ENCODE measurements around the gene DKKL1. TPM values are rescaled to one million over a fixed set of nuclear protein-coding genes. Genes with fewer than 3 reads are reported as not detected.

Gene DKKL1
- total RNA-seq, 1 experiment from 2014 or later: 0.21 TPM

GRCh38 chr19:49396738-49397505 is 33.2 kb downstream of the DKKL1 start:
- no peak for DNase-seq (ENCODE audit: low spot score)

GRCh38 chr19:49398001-49398615 is 34.4 kb downstream of the DKKL1 start:
- no peak for DNase-seq (ENCODE audit: low spot score)

DNA sequence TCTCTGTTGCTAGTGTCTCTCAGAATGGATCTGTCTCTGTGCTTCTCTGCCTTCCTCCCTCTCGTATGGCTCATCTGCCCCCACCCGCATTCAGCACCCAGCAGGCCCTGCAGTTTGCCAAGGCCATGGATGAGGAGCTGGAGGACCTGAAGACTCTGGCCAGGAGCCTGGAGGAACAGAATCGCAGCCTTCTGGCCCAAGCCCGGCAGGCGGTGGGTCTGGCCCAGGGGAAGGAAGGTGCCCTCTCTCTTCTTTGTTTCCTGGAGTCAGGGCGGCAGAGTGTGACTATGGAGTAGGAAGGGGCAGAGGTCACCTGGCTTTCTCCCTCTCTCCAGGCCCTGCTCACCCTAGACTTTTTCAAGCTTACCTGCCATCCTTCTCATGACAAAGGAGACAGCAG is 35.3 kb downstream of the DKKL1 start:
- no peak for DNase-seq (ENCODE audit: low spot score)

DNA sequence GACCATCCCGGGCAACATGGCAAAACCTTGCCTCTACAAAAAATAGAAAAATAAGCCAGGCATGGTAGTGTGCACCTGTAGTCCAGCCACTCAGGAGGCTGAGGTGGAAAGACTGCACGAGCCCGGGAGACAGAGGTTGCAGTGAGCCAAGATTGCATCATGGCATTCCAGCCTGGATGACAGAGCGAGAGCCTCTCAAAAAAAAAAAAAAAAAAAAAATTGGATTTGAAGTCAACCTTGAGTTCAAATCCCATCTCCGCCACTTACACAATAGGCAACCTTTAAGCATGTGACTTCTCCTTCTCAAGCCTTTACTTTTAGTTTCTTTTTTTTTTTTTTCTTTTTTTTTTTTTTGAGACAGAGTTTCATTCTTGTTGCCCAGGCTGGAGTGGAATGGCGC is 36.4 kb downstream of the DKKL1 start:
- no peak for DNase-seq (ENCODE audit: low spot score)

DNA sequence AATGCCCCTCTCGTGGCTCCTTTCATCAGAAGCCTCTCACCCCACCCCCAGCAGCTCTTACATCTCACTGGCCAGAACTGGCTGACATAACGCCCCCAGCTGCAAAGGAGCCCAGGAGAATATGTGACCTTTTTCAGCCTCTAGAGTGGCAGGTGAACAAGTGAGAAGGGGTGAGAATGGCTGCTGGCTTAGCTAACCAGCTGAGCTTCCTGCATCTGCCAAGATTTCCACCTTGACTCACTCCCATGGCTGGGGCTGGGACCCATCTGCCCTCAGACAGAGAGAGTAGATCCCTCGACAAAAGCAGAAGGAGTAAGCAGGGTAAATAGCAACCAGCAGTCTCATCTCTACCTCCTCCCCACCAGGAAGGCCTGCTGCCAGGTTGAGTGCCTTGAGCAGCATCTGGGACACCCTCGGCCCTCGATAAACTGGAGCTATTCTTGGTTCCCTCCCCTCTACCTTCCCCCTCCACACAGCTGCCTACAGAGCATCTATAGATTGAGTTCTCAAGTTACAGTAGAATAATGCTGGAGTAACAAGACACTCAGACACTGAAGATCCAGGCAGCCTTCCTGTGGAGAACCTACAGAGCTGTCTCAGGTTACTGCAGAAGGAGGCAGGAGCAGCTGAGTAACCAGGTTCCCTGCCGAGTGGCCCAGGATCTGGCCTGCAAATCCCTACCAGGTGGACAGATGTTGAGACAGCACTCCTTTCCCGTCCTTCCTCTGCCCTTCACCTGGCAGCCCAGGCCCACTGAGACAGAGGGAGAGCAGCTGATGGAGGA is 39.9 kb downstream of the DKKL1 start:
- no peak for DNase-seq (ENCODE audit: low spot score)

DNA sequence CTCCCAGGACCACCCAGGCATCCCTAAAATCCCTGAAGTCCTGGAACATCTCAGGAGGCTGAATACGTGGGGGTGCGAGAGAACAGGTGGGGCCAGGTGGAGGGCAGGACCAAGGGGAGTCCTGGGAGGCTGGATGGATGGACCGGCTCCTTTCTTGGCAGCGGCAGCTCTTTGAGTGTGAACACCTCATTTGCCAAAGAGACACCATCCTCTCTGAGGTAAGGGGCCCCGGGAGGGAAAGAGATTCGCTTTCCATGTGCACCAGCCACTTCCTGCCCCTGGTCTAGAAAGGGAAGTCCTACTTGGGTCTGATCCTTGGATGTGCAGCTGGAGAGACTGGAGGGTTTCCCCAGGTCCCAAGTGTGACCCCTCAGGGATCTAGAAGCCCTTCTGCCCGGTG is 43.4 kb downstream of the DKKL1 start:
- DNase-seq (ENCODE audit: low spot score): no peak

GRCh38 chr19:49407482-49408015 is 43.9 kb downstream of the DKKL1 start:
- no peak for DNase-seq (ENCODE audit: low spot score)

GRCh38 chr19:49408816-49409440 is 45.3 kb downstream of the DKKL1 start:
- no peak for DNase-seq (ENCODE audit: low spot score)

GRCh38 chr19:49409441-49410029 is 45.9 kb downstream of the DKKL1 start:
- no peak for DNase-seq (ENCODE audit: low spot score)

DNA sequence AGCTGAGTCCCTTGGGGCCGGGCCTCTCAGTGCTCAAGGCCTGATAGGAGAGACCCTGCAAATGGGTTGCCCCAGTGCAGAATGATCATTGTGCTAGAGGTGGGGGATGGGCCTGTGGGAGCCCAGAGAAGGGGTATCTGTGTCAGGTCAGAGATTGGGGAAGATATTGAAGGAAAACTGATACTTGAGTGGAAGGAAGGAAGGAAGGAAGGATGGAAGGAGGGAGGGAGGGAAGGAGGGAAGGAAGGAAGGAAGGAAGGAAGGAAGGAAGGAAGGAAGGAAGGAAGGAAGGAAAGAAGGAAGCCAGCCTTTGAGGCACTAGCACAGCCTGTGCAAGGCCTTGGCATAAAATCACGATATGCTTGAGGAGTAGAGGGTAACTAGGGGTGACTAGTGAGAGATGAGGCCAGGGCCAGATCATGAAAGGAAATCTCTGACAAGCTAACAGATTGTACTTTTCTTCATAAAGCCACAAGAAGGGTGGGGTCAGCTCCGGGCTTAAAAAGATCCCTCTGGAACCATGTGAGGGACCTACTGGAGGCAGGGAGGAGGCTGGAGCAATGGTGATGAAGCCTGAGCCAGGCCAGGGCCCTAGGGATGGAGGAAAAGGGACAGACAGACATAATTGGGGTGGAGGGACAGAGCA is 48.1 kb downstream of the DKKL1 start:
- no peak for DNase-seq (ENCODE audit: low spot score)

DNA sequence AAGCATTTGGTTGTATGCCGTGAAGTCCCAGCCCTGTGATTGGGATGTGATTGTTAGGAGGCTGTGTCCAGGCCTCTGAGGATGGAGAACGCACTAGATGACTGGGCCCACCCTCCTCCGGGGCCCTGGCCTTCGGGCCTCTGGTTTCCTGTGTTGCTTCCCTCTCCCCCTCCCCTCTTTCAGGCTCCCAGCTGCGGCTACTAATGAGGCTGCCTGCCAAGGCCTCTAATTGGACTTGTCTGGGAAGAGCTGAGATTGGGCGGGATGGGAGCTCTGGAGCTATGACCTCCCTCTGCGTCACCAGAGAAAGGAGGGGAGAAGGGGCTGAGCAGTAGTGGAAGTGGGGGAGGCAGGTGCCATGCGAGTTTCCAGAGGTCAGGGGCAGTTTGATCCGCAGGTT is 49.7 kb downstream of the DKKL1 start:
- DNase-seq (ENCODE audit: low spot score): no peak

GRCh38 chr19:49414256-49414655 is 50.6 kb downstream of the DKKL1 start:
- DNase-seq (ENCODE audit: low spot score): no peak

GRCh38 chr19:49415102-49415809 is 51.6 kb downstream of the DKKL1 start:
- no peak for DNase-seq (ENCODE audit: low spot score)

DNA sequence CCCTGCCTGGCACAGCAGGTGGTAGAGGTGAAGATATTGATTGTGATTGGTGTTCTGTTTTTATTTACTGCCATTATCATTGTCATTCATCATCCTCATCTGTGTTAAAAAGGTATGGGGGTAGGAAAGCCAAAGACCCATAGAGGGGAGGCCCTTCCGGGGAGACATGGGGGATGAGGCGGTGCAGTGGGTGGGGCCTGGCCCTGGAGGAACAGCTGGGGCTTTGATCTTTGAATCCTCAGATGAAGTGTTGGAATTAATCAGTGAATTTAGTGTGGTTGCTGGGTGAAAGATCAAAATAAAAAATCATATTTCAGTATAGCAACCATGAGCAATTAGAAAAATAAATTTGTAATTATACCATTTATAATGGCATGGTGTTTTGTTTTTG is 52.1 kb downstream of the DKKL1 start:
- no peak for DNase-seq (ENCODE audit: low spot score)

GRCh38 chr19:49417088-49417487 is 53.4 kb downstream of the DKKL1 start:
- DNase-seq (ENCODE audit: low spot score): no peak

GRCh38 chr19:49418511-49418910 is 54.8 kb downstream of the DKKL1 start:
- no peak for DNase-seq (ENCODE audit: low spot score)

DNA sequence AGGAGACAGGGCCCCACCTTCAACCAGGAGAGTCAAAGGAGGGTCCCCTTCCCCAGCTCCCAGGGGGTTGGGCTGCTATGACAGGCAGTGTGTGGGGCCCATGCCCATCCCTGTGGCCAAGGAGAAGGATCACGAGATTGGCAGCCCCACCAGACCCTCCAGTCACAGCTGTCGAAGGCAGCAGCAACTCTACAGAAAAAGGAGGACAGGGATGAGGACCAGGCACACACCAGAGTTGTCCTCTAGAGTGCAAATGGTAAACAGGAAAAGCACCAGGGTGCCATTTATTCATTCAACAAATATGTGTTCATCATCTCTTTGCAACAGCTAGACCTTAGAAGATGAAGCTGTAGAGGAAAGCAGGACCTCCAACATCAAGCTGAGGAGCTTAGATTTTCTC is 55.5 kb downstream of the DKKL1 start:
- no peak for DNase-seq (ENCODE audit: low spot score)

GRCh38 chr19:49420227-49420626 is 56.5 kb downstream of the DKKL1 start:
- DNase-seq (ENCODE audit: low spot score): no peak

DNA sequence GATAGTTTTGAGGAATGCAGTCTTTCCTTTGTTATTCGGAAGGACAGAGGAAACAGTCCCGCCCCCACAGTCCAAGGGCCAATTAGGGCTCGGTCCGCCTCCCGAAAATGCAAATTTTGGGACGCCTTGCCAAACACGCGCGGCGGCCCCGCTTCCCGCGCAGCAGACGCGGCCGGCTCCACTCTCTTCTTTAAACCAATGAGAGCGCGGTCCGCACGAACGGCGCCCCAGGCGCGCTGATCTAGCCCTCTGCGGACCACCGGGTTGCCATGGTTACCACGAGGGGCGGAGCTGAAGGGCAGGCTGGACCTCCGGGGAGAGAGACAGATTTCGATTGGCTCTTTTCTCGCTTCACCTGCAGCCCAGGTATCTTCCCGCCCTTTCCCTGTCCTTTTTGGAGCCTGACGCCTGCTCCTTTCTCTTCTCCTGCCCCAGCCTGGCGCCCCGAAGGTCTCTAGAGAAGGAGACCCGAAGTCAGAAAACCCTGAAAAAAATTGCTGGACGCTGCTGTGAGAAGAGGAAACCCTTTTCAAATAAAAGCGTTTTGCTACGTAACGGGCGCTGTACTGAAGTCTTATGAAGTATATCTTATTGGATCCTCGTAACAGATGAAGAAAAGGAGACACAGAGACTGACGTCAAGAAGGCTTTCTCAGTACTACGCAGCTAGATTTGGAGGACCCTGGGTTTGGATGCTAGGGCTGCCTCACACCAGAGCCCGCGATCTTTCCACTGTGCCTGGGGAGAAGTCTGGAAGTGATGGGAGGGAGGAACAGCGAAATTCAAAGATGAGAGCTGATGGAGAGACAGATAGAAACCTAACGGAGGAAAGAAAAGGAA is 57.6 kb downstream of the DKKL1 start:
- DNase-seq (ENCODE audit: low spot score): peak; percentile 23

DNA sequence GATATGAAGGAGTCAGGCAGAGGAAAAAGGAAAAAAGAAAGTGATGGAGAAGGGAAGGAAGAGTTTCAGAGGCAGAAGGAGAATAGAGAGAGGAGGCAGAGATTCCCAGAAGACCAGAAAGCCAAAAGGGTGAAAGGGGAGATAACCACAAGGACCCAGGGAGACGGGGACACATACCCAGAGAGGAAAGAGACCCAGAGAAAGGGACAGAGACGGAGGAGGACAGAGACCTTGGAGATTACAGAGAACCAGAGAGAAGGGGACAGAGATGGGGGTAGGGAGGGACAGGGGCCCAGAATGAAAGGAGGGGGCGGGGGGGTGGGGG is 58.2 kb downstream of the DKKL1 start:
- no peak for DNase-seq (ENCODE audit: low spot score)

Measured in A172 (cell line).